Spleen (tissue), 11 donors: ENCODE measurements around the gene RPP30. TPM values are rescaled to one million over a fixed set of nuclear protein-coding genes. Genes with fewer than 3 reads are reported as not detected.

Source experiments
- DNase-seq: peaks from one replicate; pipeline ENCODE4 v3.0.0-alpha.2; 2020
- H3K27ac ChIP-seq, 8 donors: fragments of 200-600 bp; sonication (generic) in 7 of 8; 1 replicate in 4 of 8; 2 replicates in 4 of 8; pipeline versions ENCODE4 v1.5.0 to v1.8.0; 2016 to 2021; ENCODE audit warnings: inconsistent platforms in 4 of 8, mild to moderate bottlenecking in 4 of 8, moderate library complexity in 1 of 8
- H3K27me3 ChIP-seq, 7 donors: fragments of 200-600 bp; sonication (generic) in 6 of 7; replicated peaks in 1 of 7; 1 replicate in 4 of 7; 2 replicates in 3 of 7; pipeline versions ENCODE4 v1.5.0 to v1.8.0; 2016 to 2021; ENCODE audit warnings: inconsistent platforms in 3 of 7, mild to moderate bottlenecking in 1 of 7
- H3K36me3 ChIP-seq, 6 donors: fragments of 200-600 bp; sonication (generic) in 5 of 6; 1 replicate in 4 of 6; 2 replicates in 2 of 6; pipeline versions ENCODE4 v1.5.0 to v1.8.0; 2016 to 2021; ENCODE audit warnings: inconsistent platforms in 2 of 6
- H3K4me1 ChIP-seq, 6 donors: fragments of 200-600 bp; sonication (generic) in 5 of 6; 1 replicate in 3 of 6; 2 replicates in 3 of 6; pipeline versions ENCODE4 v1.5.0 to v1.8.0; 2016 to 2021; ENCODE audit warnings: inconsistent platforms in 3 of 6
- H3K4me3 ChIP-seq, 8 donors: fragments of 200-600 bp; sonication (generic) in 7 of 8; 1 replicate in 4 of 8; 2 replicates in 4 of 8; pipeline versions ENCODE4 v1.5.0 to v1.8.0; 2016 to 2021; ENCODE audit warnings: inconsistent platforms in 4 of 8, mild to moderate bottlenecking in 4 of 8, moderate library complexity in 2 of 8
- H3K9me3 ChIP-seq, 8 donors: fragments of 200-600 bp; sonication (generic) in 7 of 8; 1 replicate in 4 of 8; 2 replicates in 4 of 8; pipeline versions ENCODE4 v1.5.0 to v1.8.0; 2016 to 2021; ENCODE audit warnings: inconsistent platforms in 4 of 8
- POLR2A ChIP-seq, 3 donors: fragments of 450-650 bp; IDR thresholded peaks; one replicate each; pipeline ENCODE4 v1.5.1; 2017; ENCODE audit warnings: antibody characterized with exemption in 3 of 3, mild to moderate bottlenecking in 1 of 3
- POLR2AphosphoS5 ChIP-seq, 3 donors: sonication (generic); formaldehyde crosslinking; IDR thresholded peaks; one replicate each; pipeline ENCODE4 v1.5.1; 2017; ENCODE audit warnings: antibody characterized with exemption in 3 of 3
- WGBS, 5 donors: extraction: QIAGEN DNeasy Blood & Tissue Kit in 3 of 5; methylation state at CpG; one replicate each; pipeline versions ENCODE4 v1.1.5 to v1.1.7; 2013 to 2018; 5-methylcytosine and 5-hydroxymethylcytosine counted together
- intact Hi-C: fragments of 100-400 bp; cut with DNase I; formaldehyde crosslinking; loops from one replicate; pipeline ENCODE4 v1.15.0; 2023; ENCODE audit warnings: low total_unique reads
- polyA plus RNA-seq, 3 donors: library from polyadenylated mRNA; stranded (reverse); fragments of 200-250 nt; gene quantifications; one replicate each; pipeline ENCODE4 v1.2.1, GENCODE V29; 2013
- small RNA-seq, 4 donors: library from RNA; depleted of rRNA; stranded (forward); fragments of <200 nt; gene quantifications; one replicate each; pipeline ENCODE3, GENCODE V24; 2016
- total RNA-seq, 7 donors: library from RNA; depleted of rRNA in 3 of 7; stranded (reverse); fragments of >200 nt in 3 of 7; fragmentation: NEBNext Ultra II Directional in 4 of 7; extraction: Animal tissue kit (Norgen Biotek cat#: 25700) in 4 of 7; gene quantifications; one replicate each; pipeline versions ENCODE4 v1.1.0 to v1.2.1, GENCODE V29; 2016 to 2021
- TF ChIP-seq, protein P1 (sequence below), 11 experiments: fragments of 200-600 bp in 7 of 11; fragments of 450-650 bp in 4 of 11; sonication (generic) in 4 of 11; IDR thresholded peaks in 8 of 11; conservative IDR thresholded peaks in 3 of 11; 1 replicate in 7 of 11; 2 replicates in 4 of 11; pipeline versions ENCODE4 v1.4.0 to v1.8.0; 2016 to 2021; ENCODE audit warnings: antibody characterized with exemption in 11 of 11, inconsistent platforms in 4 of 11, mild to moderate bottlenecking in 1 of 11
- donor health status: healthy with polysubstance abuse.
- donor health status: DM: no; HTN: no; CAD: no; lungs with moderate emphysema.
- donor health status: DM: no; HTN: no; CAD: no.
- donor health status: Bipolar disorder and iron deficiency.
- donor health status: healthy.
- donor health status: DM: no; HTN: no; CAD: no.
- donor health status: DM: yes; HTN: yes; CAD: no.

RPP30 gene
- total and polyA plus RNA-seq, 10 donors: 23.7 to 44.9 (median 31.7) TPM

- no peak for DNase-seq
- Histone ChIP-seq H3K4me3 (no peak overlapping the region), H3K4me1 (no peaks in the 10 kb centered on the region), H3K9me3 (no peaks in the 10 kb centered on the region), H3K36me3 (no peaks in the 10 kb centered on the region), H3K27ac (no peak overlapping the region), H3K27me3 (no peaks in the 10 kb centered on the region)
- intact Hi-C loops: no loop called here
- TF ChIP-seq, protein P1, sequence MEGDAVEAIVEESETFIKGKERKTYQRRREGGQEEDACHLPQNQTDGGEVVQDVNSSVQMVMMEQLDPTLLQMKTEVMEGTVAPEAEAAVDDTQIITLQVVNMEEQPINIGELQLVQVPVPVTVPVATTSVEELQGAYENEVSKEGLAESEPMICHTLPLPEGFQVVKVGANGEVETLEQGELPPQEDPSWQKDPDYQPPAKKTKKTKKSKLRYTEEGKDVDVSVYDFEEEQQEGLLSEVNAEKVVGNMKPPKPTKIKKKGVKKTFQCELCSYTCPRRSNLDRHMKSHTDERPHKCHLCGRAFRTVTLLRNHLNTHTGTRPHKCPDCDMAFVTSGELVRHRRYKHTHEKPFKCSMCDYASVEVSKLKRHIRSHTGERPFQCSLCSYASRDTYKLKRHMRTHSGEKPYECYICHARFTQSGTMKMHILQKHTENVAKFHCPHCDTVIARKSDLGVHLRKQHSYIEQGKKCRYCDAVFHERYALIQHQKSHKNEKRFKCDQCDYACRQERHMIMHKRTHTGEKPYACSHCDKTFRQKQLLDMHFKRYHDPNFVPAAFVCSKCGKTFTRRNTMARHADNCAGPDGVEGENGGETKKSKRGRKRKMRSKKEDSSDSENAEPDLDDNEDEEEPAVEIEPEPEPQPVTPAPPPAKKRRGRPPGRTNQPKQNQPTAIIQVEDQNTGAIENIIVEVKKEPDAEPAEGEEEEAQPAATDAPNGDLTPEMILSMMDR (IDR thresholded peaks at IDR 0.05 in 8 of 11, conservative IDR thresholded peaks at IDR 0.05 in 3 of 11): no peak
- TF ChIP-seq POLR2AphosphoS5 (IDR thresholded peaks at IDR 0.05) (no peak), POLR2A (IDR thresholded peaks at IDR 0.05) (no peak)
- 0 to 47% (median 0%) methylated on average over 1 of the region's 1 CpG for WGBS, 5 donors
Measured at GRCh38 chr10:90944749-90945148, 73.0 kb downstream of the RPP30 start.

- Histone ChIP-seq H3K4me3 (no peak overlapping the region), H3K36me3 (no peaks in the 10 kb centered on the region), H3K4me1 (no peaks in the 10 kb centered on the region), H3K27ac (no peak overlapping the region), H3K27me3 (no peaks in the 10 kb centered on the region), H3K9me3 (peaks cover 0 to 5% (median 0%) of the 10 kb centered on the region in 8 donors)
- intact Hi-C loops: no loop called here
- TF ChIP-seq POLR2AphosphoS5 (IDR thresholded peaks at IDR 0.05): no peak
- TF ChIP-seq, protein P1 (IDR thresholded peaks at IDR 0.05 in 8 of 11, conservative IDR thresholded peaks at IDR 0.05 in 3 of 11): no peak
- no peak for TF ChIP-seq POLR2A (IDR thresholded peaks at IDR 0.05)
- WGBS, 5 donors: 86 to 97% (median 88%) methylated on average over 4 of the region's 4 CpGs
- no peak for DNase-seq
Measured at GRCh38 chr10:90945491-90946070, 73.8 kb downstream of the RPP30 start.

- H3K36me3 ChIP-seq: no peaks in the 10 kb centered on the region
- peaks cover 0 to 10% (median 0%) of the 10 kb centered on the region in 8 donors for H3K9me3 ChIP-seq
- TF ChIP-seq, protein P1 (IDR thresholded peaks at IDR 0.05 in 8 of 11, conservative IDR thresholded peaks at IDR 0.05 in 3 of 11): no peak
- TF ChIP-seq POLR2A (IDR thresholded peaks at IDR 0.05): no peak
- TF ChIP-seq POLR2AphosphoS5 (IDR thresholded peaks at IDR 0.05): no peak
- no peaks in the 10 kb centered on the region for H3K27me3 ChIP-seq
- H3K27ac ChIP-seq: no peak overlapping the region
- H3K4me3 ChIP-seq: no peak overlapping the region
- no peaks in the 10 kb centered on the region for H3K4me1 ChIP-seq
- 80 to 93% (median 89%) methylated on average over 5 of the region's 5 CpGs for WGBS, 5 donors
- intact Hi-C loops: no loop called here
- DNase-seq: no peak
Measured at GRCh38 chr10:90947030-90947960, 75.5 kb downstream of the RPP30 start.

Small RNAs within 50 kb of the gene (small RNA-seq; reads per million reads assigned to genes)
- 0 reads per million in 4 donors for gene RF00019
- gene RNU6-740P: 0 reads per million in 4 donors

Other genes with a start within 250 kb of the RPP30 start
- gene HTR7, start 13.9 kb upstream of the RPP30 start, total RNA-seq: 1 to 10 TPM in 2 of 7 donors, under 1 TPM in 5; 0.26 to 1.1 (median 0.79) TPM
- gene HTR7, start 13.9 kb upstream of the RPP30 start, polyA plus RNA-seq: under 1 TPM; 0.13 to 0.20 (median 0.14) TPM
- under 1 TPM in 3 of 7 donors, not detected in 4; 0.13 to 0.83 (median 0.32) TPM for gene ANKRD1, start 49.1 kb downstream of the RPP30 start, total RNA-seq
- 1 to 10 TPM in 2 of 3 donors, under 1 TPM in 1; 0.83 to 1.6 (median 1.2) TPM for gene ANKRD1, start 49.1 kb downstream of the RPP30 start, polyA plus RNA-seq